Placental pericyte (primary cell): Measurements from ENCODE around the gene ADAMTS3. TPM values are rescaled to one million over a fixed set of nuclear protein-coding genes. Genes with fewer than 3 reads are reported as not detected.

ENCODE experiments used
- total RNA-seq: library from RNA; depleted of rRNA; stranded (reverse); fragments of >200 nt; gene quantifications from 2 replicates; pipeline ENCODE4 v1.2.3, GENCODE V29; 2012

ADAMTS3 gene
- 1.5 and 4.0 TPM in 2 replicates for total RNA-seq

DNA sequence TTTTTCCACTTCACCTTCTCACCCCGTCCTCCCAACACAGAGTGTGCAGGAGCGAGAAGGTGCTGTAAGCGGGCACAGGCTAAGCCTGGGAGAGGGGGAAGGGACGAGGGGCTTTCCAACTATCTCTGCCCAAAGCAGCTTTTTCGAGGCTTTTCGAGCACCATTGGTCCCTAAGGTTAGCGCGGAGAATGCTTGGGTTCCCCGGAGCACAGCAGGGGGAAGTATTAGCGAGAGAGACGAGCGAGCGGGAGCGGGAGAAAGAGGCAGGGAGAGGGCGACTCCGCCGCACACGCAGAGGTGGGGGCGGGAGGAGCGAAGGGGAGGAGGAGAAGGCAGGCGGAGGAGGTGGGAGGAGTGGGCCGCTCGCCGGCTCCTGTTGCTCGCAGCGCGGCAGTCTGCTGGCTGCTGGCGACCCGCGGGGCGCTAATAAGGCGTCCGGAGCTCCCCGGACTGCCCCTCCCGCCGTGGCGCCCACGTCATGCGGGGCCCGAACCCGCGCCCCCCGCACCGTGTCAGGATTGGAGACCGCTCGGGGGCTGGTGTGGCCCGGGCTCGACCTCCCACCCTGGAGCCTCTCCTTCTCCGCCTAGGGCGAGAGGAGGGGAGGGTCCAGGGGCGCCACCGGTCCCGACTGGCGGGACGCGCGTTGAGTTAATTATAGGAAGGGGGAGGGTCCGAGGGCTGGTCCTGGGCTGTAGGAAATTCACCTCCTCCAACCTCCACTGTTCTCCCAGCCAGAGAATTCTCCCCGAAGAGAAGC is at the start of gene ADAMTS3:
Gene ADAMTS3, minus strand, starts transcription at position 263 of the 760 bp plus-strand sequence. CDS start 459 bp downstream, outside the sequence.

